ENCODE data around the gene RADIL.

RADIL gene

GRCh38 chr7:4834601-4835397 is 48.7 kb downstream of the RADIL start:
- no peaks in the 10 kb centered on the region for H3K4me1 ChIP-seq (ENCODE audit: control insufficient read depth, low read length)
- H3K4me3 ChIP-seq (ENCODE audit: low read length): no peak overlapping the region
- no peaks in the 10 kb centered on the region for H3F3A ChIP-seq (ENCODE audit: control insufficient read depth, insufficient read depth)
- H3K9me2 ChIP-seq (replicated peaks; ENCODE audit: control insufficient read depth, low read length): no peaks in the 10 kb centered on the region
- H3K9me3 ChIP-seq (ENCODE audit: control insufficient read depth, insufficient read depth, low read length): no peaks in the 10 kb centered on the region
- no peaks in the 10 kb centered on the region for H3K27me3 ChIP-seq (ENCODE audit: control insufficient read depth, low read length)
- no peak overlapping the region for H3K4me2 ChIP-seq (ENCODE audit: low read length)
- no peak overlapping the region for H3K27ac ChIP-seq (ENCODE audit: low read depth, low read length)
- H3K79me2 ChIP-seq (ENCODE audit: control insufficient read depth, low read length): no peaks in the 10 kb centered on the region
- TF ChIP-seq EZH2phosphoT487 (IDR thresholded peaks at IDR 0.05; ENCODE audit: borderline replicate concordance, low read length): no peak
- TF ChIP-seq CTCF (IDR thresholded peaks at IDR 0.05; ENCODE audit: low read depth, low read length, poor library complexity, severe bottlenecking): no peak
- H3K36me3 ChIP-seq (ENCODE audit: control insufficient read depth, low read length): no peaks in the 10 kb centered on the region
- no peaks in the 10 kb centered on the region for H4K20me1 ChIP-seq (ENCODE audit: control insufficient read depth, insufficient read depth, low read depth, low read length)

- H4K20me1 ChIP-seq (ENCODE audit: control insufficient read depth, insufficient read depth, low read depth, low read length): no peaks in the 10 kb centered on the region
- H3K27me3 ChIP-seq (ENCODE audit: control insufficient read depth, low read length): no peaks in the 10 kb centered on the region
- H3K9me2 ChIP-seq (replicated peaks; ENCODE audit: control insufficient read depth, low read length): no peaks in the 10 kb centered on the region
- no peaks in the 10 kb centered on the region for H3K79me2 ChIP-seq (ENCODE audit: control insufficient read depth, low read length)
- H3K27ac ChIP-seq (ENCODE audit: low read depth, low read length): no peak overlapping the region
- TF ChIP-seq CTCF (IDR thresholded peaks at IDR 0.05; ENCODE audit: low read depth, low read length, poor library complexity, severe bottlenecking) (no peak), EZH2phosphoT487 (IDR thresholded peaks at IDR 0.05; ENCODE audit: borderline replicate concordance, low read length) (no peak)
- no peaks in the 10 kb centered on the region for H3K36me3 ChIP-seq (ENCODE audit: control insufficient read depth, low read length)
- H3K4me1 ChIP-seq (ENCODE audit: control insufficient read depth, low read length): no peaks in the 10 kb centered on the region
- no peak overlapping the region for H3K4me3 ChIP-seq (ENCODE audit: low read length)
- H3K9me3 ChIP-seq (ENCODE audit: control insufficient read depth, insufficient read depth, low read length): no peaks in the 10 kb centered on the region
- H3K4me2 ChIP-seq (ENCODE audit: low read length): no peak overlapping the region
- no peaks in the 10 kb centered on the region for H3F3A ChIP-seq (ENCODE audit: control insufficient read depth, insufficient read depth)
Measured at GRCh38 chr7:4833691-4834600, 49.6 kb downstream of the RADIL start.

GRCh38 chr7:4833176-4833575 is 50.3 kb downstream of the RADIL start:
- H3K79me2 ChIP-seq (ENCODE audit: control insufficient read depth, low read length): no peaks in the 10 kb centered on the region
- H3K4me1 ChIP-seq (ENCODE audit: control insufficient read depth, low read length): no peaks in the 10 kb centered on the region
- no peaks in the 10 kb centered on the region for H3K36me3 ChIP-seq (ENCODE audit: control insufficient read depth, low read length)
- no peaks in the 10 kb centered on the region for H3K9me3 ChIP-seq (ENCODE audit: control insufficient read depth, insufficient read depth, low read length)
- H3K4me3 ChIP-seq (ENCODE audit: low read length): no peak overlapping the region
- H3K9me2 ChIP-seq (replicated peaks; ENCODE audit: control insufficient read depth, low read length): no peaks in the 10 kb centered on the region
- H3K4me2 ChIP-seq (ENCODE audit: low read length): no peak overlapping the region
- H3K27ac ChIP-seq (ENCODE audit: low read depth, low read length): no peak overlapping the region
- no peaks in the 10 kb centered on the region for H3F3A ChIP-seq (ENCODE audit: control insufficient read depth, insufficient read depth)
- TF ChIP-seq CTCF (IDR thresholded peaks at IDR 0.05; ENCODE audit: low read depth, low read length, poor library complexity, severe bottlenecking): no peak
- TF ChIP-seq EZH2phosphoT487 (IDR thresholded peaks at IDR 0.05; ENCODE audit: borderline replicate concordance, low read length): no peak
- no peaks in the 10 kb centered on the region for H3K27me3 ChIP-seq (ENCODE audit: control insufficient read depth, low read length)
- H4K20me1 ChIP-seq (ENCODE audit: control insufficient read depth, insufficient read depth, low read depth, low read length): no peaks in the 10 kb centered on the region
